GM12874 (cell line): Measurements from ENCODE around the gene PTCHD1.

Experiments used
- TF ChIP-seq, protein P1 (sequence below): IDR thresholded peaks from 2 replicates; pipeline ENCODE4 v1.5.1; 2011; ENCODE audit warnings: low read depth, mild to moderate bottlenecking, control low read depth, low read length, moderate library complexity; ENCODE audit not compliant: insufficient read depth

Gene PTCHD1

DNA sequence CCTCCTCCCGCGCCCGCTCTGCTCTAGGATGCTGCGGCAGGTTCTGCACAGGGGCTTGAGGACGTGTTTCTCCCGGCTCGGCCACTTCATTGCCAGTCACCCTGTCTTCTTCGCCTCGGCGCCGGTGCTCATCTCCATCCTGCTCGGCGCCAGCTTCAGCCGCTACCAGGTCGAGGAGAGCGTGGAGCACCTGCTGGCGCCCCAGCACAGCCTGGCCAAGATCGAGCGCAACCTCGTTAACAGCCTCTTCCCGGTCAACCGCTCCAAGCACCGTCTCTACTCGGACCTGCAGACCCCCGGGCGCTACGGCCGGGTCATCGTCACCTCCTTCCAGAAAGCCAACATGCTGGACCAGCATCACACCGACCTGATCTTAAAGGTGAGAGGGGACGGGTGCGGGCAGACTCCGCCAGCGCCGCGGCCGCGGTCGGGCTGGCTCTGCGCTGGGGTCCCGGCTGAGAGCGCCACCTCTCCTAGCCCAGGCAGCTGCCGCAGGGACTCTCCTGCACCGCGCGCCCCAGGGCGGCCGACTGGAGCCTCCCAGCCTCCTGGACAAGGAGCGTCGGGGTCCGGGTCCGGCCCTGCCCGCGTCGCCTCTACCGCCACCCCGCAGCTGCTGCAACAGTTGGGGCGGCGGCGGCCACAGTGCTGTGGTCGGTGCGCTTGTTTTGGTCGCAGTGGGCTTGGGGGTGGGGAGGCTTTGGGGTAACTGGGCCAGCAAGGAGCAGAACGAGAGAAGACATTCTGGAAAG, at the start of gene PTCHD1:
PTCHD1 (plus strand) TSS at position 2 of the 752 bp plus-strand sequence; CDS start at position 29, 27 bp downstream.
- TF ChIP-seq, protein P1, sequence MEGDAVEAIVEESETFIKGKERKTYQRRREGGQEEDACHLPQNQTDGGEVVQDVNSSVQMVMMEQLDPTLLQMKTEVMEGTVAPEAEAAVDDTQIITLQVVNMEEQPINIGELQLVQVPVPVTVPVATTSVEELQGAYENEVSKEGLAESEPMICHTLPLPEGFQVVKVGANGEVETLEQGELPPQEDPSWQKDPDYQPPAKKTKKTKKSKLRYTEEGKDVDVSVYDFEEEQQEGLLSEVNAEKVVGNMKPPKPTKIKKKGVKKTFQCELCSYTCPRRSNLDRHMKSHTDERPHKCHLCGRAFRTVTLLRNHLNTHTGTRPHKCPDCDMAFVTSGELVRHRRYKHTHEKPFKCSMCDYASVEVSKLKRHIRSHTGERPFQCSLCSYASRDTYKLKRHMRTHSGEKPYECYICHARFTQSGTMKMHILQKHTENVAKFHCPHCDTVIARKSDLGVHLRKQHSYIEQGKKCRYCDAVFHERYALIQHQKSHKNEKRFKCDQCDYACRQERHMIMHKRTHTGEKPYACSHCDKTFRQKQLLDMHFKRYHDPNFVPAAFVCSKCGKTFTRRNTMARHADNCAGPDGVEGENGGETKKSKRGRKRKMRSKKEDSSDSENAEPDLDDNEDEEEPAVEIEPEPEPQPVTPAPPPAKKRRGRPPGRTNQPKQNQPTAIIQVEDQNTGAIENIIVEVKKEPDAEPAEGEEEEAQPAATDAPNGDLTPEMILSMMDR: no peak

DNA sequence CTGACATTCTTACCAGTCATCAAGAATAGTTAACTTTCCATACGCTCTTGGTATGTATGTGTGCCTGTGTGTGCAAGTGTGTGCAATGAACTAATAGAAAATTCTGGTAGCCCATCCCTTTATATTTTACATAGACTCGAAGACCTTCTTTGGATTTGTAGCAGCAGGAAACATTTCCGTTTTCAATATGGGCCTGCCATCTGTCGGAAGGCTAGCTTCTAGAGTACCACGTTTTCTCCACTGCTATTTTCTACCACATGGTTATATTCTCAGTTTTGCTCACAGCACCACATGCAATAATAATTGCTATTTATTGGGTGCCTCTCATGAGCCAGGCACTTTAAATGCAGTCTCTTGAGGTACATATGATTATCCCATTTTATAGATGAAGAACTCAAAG, 47.9 kb upstream of the PTCHD1 start:
- TF ChIP-seq, protein P1: no peak

DNA sequence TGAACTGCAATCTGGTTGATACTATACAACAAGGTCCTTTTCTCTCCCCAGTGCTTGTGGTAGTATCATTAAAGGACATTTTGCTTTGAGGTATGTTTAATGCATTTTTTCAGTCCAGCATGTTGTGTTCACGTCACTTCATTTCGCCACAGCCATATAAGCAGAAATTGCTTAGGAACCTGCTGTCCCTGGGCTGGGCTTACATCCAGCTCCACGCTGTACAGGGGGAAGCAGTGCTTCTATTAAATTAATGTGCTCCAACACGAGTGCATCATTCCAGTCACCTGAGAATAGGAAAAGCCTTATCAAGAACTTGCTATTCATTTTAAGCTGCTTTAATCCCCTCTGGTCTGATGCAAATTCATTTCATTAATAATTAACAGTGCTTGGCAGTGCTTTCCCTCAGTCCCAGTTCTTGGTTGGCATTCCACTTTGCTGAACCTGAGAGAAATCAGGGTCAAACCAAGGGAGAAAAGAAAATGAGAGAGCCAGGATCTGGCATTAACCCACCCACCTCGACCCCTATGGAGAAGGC, 47.4 kb upstream of the PTCHD1 start:
- TF ChIP-seq, protein P1: no peak

DNA sequence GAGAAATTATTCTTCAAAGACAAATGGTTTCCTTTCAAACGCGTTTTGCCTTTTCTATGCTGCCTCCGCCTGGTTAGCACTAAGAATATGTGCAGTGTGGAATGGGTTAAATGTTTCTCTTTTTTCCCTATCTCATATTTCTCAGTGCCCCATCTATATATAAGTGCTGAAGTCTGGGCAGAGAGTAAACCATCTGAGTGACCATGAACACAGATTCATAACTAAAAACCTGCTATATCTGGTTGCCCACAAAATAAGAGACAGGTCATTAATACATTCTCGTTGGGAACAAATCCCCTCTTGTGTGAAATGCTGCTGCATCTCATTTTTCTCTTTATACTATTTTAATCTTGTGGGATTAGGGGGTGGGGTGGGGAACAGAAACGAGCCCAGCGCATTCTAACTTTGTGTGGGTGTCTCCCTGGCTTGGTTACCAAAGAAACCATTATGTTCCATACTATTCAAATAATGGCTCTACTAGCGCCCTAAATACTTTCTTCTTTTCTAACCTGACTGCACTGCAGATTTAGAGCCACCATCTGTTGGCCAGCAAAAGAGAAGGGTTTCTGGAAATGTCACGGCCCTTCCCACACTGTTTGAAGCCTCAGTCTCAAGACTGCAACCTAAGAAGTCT, 42.2 kb upstream of the PTCHD1 start:
- TF ChIP-seq, protein P1: no peak

DNA sequence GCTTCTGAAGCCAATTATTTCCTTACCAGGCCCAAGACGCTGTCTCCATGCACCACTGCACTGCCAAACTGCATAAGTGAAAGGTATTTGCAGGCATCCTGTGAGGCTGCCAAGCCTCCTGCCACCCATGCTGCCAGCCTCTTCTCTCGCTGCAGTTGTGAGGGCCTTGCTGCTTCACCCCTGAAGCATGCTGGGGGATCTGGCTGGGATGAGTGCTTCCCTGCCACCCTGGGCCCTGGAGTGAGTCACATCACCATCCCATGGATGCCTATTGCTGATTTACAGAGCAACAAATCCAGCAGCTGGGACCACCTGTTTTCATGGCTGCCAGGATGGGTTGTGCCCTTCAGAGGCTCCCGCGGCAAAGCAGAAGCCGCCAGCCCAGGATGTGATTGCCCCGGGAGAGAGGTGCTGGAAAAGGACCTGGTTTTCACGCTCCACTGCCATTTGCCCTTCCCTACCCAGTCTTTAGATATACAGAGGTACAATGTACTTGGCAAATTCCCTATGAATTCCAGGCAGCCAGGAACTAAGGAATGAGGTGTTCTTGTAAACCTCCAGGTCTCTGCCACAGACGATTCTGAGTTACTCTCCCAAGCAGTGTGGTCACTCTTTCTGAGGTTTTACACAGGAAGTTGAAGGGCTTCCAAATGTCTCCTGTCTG, 41.5 kb upstream of the PTCHD1 start:
- TF ChIP-seq, protein P1: no peak

DNA sequence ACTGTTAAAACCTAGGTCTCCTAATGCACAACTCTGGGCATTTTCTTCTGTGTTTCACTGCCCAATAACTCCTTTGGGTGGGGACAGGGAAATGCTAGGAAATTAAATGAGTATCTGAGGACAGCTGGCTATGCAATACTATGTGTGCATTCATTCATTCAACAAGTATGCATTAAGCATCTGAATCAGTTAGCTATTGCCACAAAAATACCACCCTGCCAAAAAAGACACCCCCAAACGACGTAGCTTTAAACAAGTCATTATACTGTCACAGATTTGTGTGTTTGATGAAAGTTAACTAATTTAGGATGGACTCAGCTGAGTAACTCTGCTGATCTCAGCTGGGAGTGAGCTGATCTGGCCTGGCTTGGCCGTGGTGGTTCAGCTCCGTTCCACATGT, 29.8 kb upstream of the PTCHD1 start:
- TF ChIP-seq, protein P1: no peak

DNA sequence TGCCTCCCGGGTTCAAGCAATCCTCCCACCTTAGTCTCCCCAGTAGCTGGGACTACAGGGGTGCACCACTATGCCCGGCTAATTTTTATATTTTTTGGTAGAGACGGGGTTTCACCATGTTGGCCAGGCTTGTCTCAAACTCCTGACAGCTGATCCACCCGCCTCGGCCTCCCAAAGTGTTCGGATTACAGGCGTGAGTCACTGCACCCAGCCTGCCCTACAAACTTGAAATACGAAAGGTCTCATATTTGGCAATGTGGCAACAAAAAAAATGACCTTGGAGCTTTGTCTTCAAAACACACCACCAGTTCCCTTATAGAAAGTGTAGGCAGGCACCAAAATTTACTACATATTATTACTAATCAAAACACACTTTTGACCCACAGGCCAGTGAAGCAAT, 22.9 kb upstream of the PTCHD1 start:
- TF ChIP-seq, protein P1: no peak
